Effector memory CD4-positive, alpha-beta T cell (primary cell): ENCODE data around the gene C11orf54.
"Not testable (repeated sequence)": the region's sequence is repeated elsewhere in the genome, so short reads cannot be mapped to it uniquely, and the experiment has no call there.

Experiments used
- DNase-seq, 3 donors: peaks; one replicate each; pipeline ENCODE4 v3.0.0-alpha.2; 2020
- H3K27ac ChIP-seq: 2 replicates; pipeline ENCODE4 v1.7.0; 2013; ENCODE audit warnings: mild to moderate bottlenecking, low read length, moderate library complexity; ENCODE audit not compliant: insufficient read depth, poor library complexity, severe bottlenecking
- H3K27me3 ChIP-seq: replicated peaks from 2 replicates; pipeline ENCODE4 v1.7.0; 2013; ENCODE audit warnings: mild to moderate bottlenecking, low read length; ENCODE audit not compliant: insufficient read depth, control insufficient read depth, poor library complexity, severe bottlenecking
- H3K36me3 ChIP-seq: 2 replicates; pipeline ENCODE4 v1.7.0; 2013; ENCODE audit warnings: mild to moderate bottlenecking, low read length, moderate library complexity; ENCODE audit not compliant: control insufficient read depth, insufficient read depth
- H3K4me1 ChIP-seq: 2 replicates; pipeline ENCODE4 v1.7.0; 2013; ENCODE audit warnings: low read length, mild to moderate bottlenecking; ENCODE audit not compliant: control insufficient read depth, insufficient read depth, poor library complexity, severe bottlenecking
- H3K4me3 ChIP-seq: 2 replicates; pipeline ENCODE4 v1.7.0; 2013; ENCODE audit warnings: low read length, low read depth, mild to moderate bottlenecking; ENCODE audit not compliant: insufficient read depth, poor library complexity, severe bottlenecking
- H3K9me3 ChIP-seq: 2 replicates; pipeline ENCODE4 v1.7.0; 2013; ENCODE audit warnings: mild to moderate bottlenecking, low read length, moderate library complexity; ENCODE audit not compliant: control insufficient read depth

C11orf54 gene

GRCh38 chr11:93744669-93745004 lies 3.2 kb downstream of the C11orf54 start:
- DNase-seq = no peak
- H3K27me3 ChIP-seq = no peaks in the 10 kb centered on the region
- H3K9me3 ChIP-seq = no peaks in the 10 kb centered on the region
- no peak overlapping the region for H3K27ac ChIP-seq
- H3K36me3 ChIP-seq = no peaks in the 10 kb centered on the region
- no peak overlapping the region for H3K4me3 ChIP-seq
- H3K4me1 ChIP-seq = peaks cover 4% of the 10 kb centered on the region

GRCh38 chr11:93745005-93745755 lies 3.7 kb downstream of the C11orf54 start:
- H3K27me3 ChIP-seq, H3K4me1 ChIP-seq, H3K36me3 ChIP-seq, DNase-seq, H3K4me3 ChIP-seq, H3K27ac ChIP-seq, H3K9me3 ChIP-seq: not testable (repeated sequence)

DNA sequence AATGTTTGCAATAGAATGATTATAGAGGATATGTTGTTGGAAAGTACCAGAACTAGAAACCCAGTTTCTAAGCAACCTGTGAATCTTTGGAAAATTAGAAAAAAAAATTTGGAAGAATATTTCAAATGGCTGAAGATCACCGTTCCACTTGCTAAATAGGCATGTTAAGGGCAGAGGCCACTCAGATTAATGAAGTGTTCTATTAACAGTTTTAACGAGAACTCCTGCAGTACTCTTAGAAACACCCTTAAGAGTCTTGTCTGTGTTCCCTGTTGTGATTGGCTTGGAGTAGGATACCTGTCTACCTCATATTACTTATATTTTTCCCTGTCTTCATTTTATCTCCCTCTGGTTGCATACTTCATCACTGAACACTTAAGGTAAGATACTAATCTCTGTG lies 4.6 kb downstream of the C11orf54 start:
- Histone ChIP-seq H3K27me3 (no peaks in the 10 kb centered on the region), H3K9me3 (no peaks in the 10 kb centered on the region), H3K27ac (no peak overlapping the region), H3K36me3 (no peaks in the 10 kb centered on the region), H3K4me1 (no peaks in the 10 kb centered on the region), H3K4me3 (no peak overlapping the region)
- no peak for DNase-seq

- H3K4me3 ChIP-seq = no peak overlapping the region
- no peaks in the 10 kb centered on the region for H3K9me3 ChIP-seq
- no peaks in the 10 kb centered on the region for H3K4me1 ChIP-seq
- H3K27me3 ChIP-seq = no peaks in the 10 kb centered on the region
- no peak for DNase-seq
- H3K27ac ChIP-seq = no peak overlapping the region
- no peaks in the 10 kb centered on the region for H3K36me3 ChIP-seq
These were observed 5.7 kb downstream of the C11orf54 start for GRCh38 chr11:93747122-93747521.

DNA sequence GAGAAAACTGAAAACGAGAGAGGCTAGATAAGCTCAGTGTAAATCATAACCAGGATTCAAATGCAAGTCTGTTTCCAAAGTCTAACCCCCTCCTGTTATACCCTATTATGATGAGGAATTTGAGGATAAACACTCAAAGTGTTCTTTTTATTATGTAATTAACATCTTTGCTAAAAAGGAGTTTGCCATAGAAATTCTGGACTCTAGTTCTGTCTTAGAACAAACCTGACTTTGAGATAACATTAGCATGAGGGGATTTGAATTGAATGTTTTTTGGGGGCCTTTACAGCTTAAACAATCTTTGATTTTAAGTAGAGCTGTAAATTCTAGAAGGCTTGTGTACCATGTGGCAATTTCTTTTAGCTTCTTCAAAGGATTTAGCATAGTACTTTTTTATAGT lies 9.5 kb downstream of the C11orf54 start:
- Histone ChIP-seq H3K27ac (no peak overlapping the region), H3K36me3 (peaks cover 8% of the 10 kb centered on the region), H3K4me3 (no peak overlapping the region), H3K27me3 (no peaks in the 10 kb centered on the region), H3K4me1 (no peaks in the 10 kb centered on the region), H3K9me3 (no peaks in the 10 kb centered on the region)
- no peak for DNase-seq

- H3K27me3 ChIP-seq = no peaks in the 10 kb centered on the region
These were observed 11.8 kb downstream of the C11orf54 start for GRCh38 chr11:93753241-93753640.

GRCh38 chr11:93756748-93757147 lies 15.3 kb downstream of the C11orf54 start:
- H3K27ac ChIP-seq = no peak overlapping the region
- no peaks in the 10 kb centered on the region for H3K27me3 ChIP-seq
- no peaks in the 10 kb centered on the region for H3K4me1 ChIP-seq
- no peak for DNase-seq
- H3K9me3 ChIP-seq = no peaks in the 10 kb centered on the region
- peaks cover 40% of the 10 kb centered on the region for H3K36me3 ChIP-seq
- H3K4me3 ChIP-seq = no peak overlapping the region

More at GRCh38 chr11:93753241-93753640, 11.8 kb downstream of the C11orf54 start:
- H3K36me3 ChIP-seq = peaks cover 18% of the 10 kb centered on the region
- no peaks in the 10 kb centered on the region for H3K9me3 ChIP-seq
- H3K27ac ChIP-seq = no peak overlapping the region
- H3K4me3 ChIP-seq = no peak overlapping the region
- no peak for DNase-seq
- H3K4me1 ChIP-seq = no peaks in the 10 kb centered on the region

DNA sequence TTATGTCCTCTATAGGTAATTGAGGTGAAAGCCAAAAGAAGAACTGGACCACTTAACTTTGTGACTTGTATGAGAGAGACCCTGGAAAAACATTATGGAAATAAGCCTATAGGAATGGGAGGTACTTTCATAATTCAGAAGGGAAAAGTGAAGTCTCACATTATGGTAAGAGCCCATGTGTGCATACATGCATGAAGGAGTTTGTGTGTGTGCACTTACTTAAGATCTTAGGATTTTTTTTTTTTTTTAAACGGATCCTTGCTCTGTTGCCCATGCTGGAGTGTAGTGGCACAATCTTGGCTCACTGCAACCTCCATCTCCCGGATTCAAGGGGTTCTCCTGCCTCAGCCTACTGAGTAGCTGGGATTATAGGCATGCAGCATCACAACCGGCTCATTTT lies 15.8 kb downstream of the C11orf54 start:
- peaks cover 40% of the 10 kb centered on the region for H3K36me3 ChIP-seq

DNA sequence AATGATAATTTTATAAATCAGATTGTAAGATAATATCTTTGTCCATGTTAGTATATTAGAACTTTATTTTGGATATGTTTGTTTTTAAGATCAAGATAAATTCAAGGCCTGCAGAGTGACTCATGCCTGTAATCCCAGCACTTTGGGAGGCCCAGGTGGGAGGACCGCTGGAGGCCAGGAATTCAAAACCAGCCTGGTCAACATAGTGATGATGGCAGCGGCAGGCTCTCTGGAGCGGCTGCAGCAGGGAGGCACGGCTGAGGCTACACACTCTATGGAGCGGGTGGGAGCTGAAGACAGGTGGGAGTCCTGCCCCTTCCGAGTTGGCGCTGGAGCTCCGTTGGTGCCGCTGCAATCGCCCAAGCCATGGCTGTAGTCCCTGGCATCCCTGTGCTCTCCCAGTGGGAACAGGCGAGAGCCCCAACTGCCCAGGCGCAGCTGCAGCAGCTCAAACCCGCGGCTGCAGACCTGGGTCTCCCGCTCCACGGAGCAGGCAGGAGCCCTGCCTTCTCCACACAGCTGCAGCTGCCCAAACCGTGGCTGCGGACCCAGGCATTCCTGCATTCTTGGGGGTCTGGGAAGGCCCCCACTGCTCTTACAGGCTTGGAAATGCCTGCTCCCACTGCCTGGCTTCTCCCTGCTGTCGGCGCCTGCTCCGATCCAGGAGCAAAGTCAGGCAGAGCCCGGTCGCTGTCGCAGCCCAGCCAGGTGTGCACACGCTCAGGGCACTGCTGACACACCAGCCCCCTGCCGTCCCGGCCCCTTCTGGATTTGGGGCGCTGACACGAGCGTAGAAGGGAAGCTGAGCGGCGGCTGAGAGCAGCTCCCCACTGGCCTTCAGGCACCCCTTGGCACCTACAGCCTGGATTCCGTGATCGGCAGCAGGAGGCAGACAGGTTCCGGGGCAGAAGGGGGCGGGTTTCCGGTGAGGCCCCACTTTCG lies 16.7 kb downstream of the C11orf54 start:
- Histone ChIP-seq H3K9me3 (no peaks in the 10 kb centered on the region), H3K27ac (no peak overlapping the region), H3K36me3 (peaks cover 40% of the 10 kb centered on the region), H3K27me3 (no peaks in the 10 kb centered on the region), H3K4me1 (no peaks in the 10 kb centered on the region), H3K4me3 (no peak overlapping the region)
- no peak for DNase-seq

More for the DNA sequence above, 15.8 kb downstream of the C11orf54 start:
- no peak for DNase-seq
- no peaks in the 10 kb centered on the region for H3K4me1 ChIP-seq
- no peaks in the 10 kb centered on the region for H3K27me3 ChIP-seq
- no peak overlapping the region for H3K27ac ChIP-seq
- H3K9me3 ChIP-seq = no peaks in the 10 kb centered on the region
- no peak overlapping the region for H3K4me3 ChIP-seq

DNA sequence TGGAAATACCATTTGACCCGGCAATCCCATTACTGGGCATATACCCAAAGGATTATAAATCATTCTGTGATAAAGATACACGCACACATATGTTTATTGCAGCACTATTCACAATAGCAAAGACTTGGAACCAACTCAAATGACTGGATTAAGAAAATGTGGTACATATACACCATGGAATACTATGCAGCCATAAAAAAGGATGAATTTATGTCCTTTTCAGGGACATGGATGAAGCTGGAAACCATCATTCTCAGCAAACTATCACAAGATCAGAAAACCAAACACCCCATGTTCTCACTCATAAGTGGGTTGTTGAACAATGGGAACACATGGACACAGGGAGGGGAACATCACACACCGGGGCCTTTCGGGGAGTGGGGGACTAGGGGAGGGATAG lies 17.7 kb downstream of the C11orf54 start:
- H3K4me3 ChIP-seq, H3K27ac ChIP-seq, H3K4me1 ChIP-seq, DNase-seq, H3K27me3 ChIP-seq, H3K9me3 ChIP-seq: not testable (repeated sequence)
- H3K36me3 ChIP-seq = peaks cover 37% of the 10 kb centered on the region
